ENCODE data around the gene TSPY4. TPM values are rescaled to one million over a fixed set of nuclear protein-coding genes. Genes with fewer than 3 reads are reported as not detected.
"Not testable (repeated sequence)": the region's sequence is repeated elsewhere in the genome, so short reads cannot be mapped to it uniquely, and the experiment has no call there.

The TSPY4 gene, protein sequence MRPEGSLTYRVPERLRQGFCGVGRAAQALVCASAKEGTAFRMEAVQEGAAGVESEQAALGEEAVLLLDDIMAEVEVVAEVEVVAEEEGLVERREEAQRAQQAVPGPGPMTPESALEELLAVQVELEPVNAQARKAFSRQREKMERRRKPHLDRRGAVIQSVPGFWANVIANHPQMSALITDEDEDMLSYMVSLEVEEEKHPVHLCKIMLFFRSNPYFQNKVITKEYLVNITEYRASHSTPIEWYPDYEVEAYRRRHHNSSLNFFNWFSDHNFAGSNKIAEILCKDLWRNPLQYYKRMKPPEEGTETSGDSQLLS
- total RNA-seq: not detected
- long read RNA-seq, donor 1: 0 reads
- long read RNA-seq, donor 2: 0 reads

GRCh38 chrY:9337164-9337563, at the start of gene TSPY4:
Gene TSPY4, plus strand, starts transcription at chrY:9337464. Its CDS starts 46 bp downstream, at chrY:9337510.
- intact Hi-C loops (cut with DNase I, micrococcal nuclease); ATAC-seq; H3K9me3 ChIP-seq; H3K4me1 ChIP-seq (ENCODE audit: low read depth); H3K4me3 ChIP-seq; H3K36me3 ChIP-seq (ENCODE audit: low read depth); DNase-seq: not testable (repeated sequence)

- no peak for ATAC-seq
- no peaks in the 10 kb centered on the region for H3K36me3 ChIP-seq (ENCODE audit: low read depth)
- no peaks in the 10 kb centered on the region for H3K9me3 ChIP-seq
- TF ChIP-seq CTCF (IDR thresholded peaks at IDR 0.05): no peak
- no peak overlapping the region for H3K4me3 ChIP-seq
- intact Hi-C loops (cut with DNase I, micrococcal nuclease): no loop called here
- no peak for DNase-seq
- no peaks in the 10 kb centered on the region for H3K4me1 ChIP-seq (ENCODE audit: low read depth)
Measured at GRCh38 chrY:9320996-9321395, 16.3 kb upstream of the TSPY4 start.

GRCh38 chrY:9357497-9357896, 20.2 kb downstream of the TSPY4 start, which contains the start of gene TSPY8:
Gene TSPY8, plus strand, starts transcription at chrY:9357797. Its CDS starts 46 bp downstream, at chrY:9357843.
- H3K4me1 ChIP-seq (ENCODE audit: low read depth); ATAC-seq; H3K9me3 ChIP-seq; intact Hi-C loops (cut with DNase I, micrococcal nuclease); H3K4me3 ChIP-seq; DNase-seq; H3K36me3 ChIP-seq (ENCODE audit: low read depth): not testable (repeated sequence)

Other genes starting within 250 kb of the TSPY4 start
- not detected for gene TSPY8, start 20.3 kb downstream of the TSPY4 start, total RNA-seq
- gene TSPY3, start 61.0 kb downstream of the TSPY4 start, total RNA-seq: not detected
- gene TSPY1, start 129.5 kb downstream of the TSPY4 start, total RNA-seq: not detected
- gene TSPY9, start 149.8 kb downstream of the TSPY4 start, total RNA-seq: not detected
- gene TSPY10, start 190.4 kb downstream of the TSPY4 start, total RNA-seq: not detected